C4-2B (cell line): ENCODE measurements around the gene MUC21.

Experiments
- H3K27ac ChIP-seq: fragments of 450-650 bp; 2 replicates; pipeline ENCODE4 v1.5.1; 2017
- ZFX ChIP-seq: fragments of 450-650 bp; IDR thresholded peaks from 2 replicates; pipeline ENCODE4 v1.6.1; 2017
- TF ChIP-seq, protein P1 (sequence below): fragments of 450-650 bp; conservative IDR thresholded peaks from 2 replicates; pipeline ENCODE4 v1.5.1; 2017; ENCODE audit warnings: mild to moderate bottlenecking

The MUC21 gene

DNA sequence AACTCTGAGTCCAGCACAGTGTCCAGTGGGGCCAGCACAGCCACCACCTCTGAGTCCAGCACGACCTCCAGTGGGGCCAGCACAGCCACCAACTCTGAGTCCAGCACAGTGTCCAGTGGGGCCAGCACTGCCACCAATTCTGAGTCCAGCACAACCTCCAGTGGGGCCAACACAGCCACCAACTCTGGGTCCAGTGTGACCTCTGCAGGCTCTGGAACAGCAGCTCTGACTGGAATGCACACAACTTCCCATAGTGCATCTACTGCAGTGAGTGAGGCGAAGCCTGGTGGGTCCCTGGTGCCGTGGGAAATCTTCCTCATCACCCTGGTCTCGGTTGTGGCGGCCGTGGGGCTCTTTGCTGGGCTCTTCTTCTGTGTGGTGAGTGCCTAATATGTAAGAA, 3.8 kb downstream of the MUC21 start:
- no peak overlapping the region for H3K27ac ChIP-seq
- TF ChIP-seq, protein P1, sequence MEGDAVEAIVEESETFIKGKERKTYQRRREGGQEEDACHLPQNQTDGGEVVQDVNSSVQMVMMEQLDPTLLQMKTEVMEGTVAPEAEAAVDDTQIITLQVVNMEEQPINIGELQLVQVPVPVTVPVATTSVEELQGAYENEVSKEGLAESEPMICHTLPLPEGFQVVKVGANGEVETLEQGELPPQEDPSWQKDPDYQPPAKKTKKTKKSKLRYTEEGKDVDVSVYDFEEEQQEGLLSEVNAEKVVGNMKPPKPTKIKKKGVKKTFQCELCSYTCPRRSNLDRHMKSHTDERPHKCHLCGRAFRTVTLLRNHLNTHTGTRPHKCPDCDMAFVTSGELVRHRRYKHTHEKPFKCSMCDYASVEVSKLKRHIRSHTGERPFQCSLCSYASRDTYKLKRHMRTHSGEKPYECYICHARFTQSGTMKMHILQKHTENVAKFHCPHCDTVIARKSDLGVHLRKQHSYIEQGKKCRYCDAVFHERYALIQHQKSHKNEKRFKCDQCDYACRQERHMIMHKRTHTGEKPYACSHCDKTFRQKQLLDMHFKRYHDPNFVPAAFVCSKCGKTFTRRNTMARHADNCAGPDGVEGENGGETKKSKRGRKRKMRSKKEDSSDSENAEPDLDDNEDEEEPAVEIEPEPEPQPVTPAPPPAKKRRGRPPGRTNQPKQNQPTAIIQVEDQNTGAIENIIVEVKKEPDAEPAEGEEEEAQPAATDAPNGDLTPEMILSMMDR: no peak
- no peak for TF ChIP-seq ZFX

GRCh38 chr6:30988209-30988825, 4.8 kb downstream of the MUC21 start:
- TF ChIP-seq, protein P1: no peak
- TF ChIP-seq ZFX: no peak
- H3K27ac ChIP-seq: no peak overlapping the region

DNA sequence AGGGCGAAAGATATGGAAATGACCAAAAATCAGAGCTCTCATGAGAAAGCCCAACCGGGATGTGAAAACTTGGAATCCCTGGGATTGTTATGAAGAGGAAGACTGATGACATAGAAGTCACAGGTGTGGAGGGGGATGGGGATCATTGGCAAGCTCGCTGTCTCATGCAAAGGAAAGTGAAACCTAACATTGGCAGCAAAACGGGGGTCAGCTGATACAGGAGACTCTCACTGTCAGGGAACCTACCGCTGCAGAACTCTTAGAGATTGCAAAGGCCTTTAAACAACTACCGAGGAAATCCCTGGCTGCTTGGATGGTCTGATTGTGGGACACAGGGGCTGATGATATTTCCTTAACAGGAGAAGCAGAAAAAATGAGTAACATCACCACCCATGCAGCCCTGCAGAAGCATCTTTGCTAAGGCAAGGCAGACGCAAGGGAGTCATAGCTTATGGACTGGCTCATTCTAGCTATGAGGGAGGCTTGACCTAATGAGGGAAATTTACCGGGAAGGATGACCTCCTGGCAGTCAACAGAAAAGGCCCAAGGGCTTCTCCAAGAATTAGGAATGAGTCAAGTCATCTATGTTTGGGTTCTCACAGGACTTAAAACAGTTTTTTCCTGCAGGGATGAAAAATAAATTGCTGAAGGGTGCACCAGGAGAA, 7.0 kb downstream of the MUC21 start:
- TF ChIP-seq ZFX: no peak
- TF ChIP-seq, protein P1: no peak
- no peak overlapping the region for H3K27ac ChIP-seq

DNA sequence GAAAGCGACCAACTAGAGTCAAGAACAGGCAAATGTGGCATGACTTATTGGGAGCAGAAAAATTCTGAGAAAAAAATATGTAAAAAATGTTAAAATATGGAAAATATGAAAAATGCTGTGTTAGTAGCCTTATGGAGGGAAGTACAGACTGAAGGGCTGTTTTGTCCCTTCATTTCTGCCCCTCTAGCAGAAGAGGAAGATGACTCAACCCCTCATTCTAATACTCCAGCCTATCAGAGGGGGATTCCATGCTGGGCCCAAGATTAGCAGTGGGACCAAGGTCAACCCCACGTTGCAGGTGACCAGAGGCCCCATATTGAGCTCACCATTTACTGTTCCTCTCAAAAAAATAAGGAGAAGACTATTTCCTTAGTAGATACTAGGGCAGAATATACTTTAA, 8.4 kb downstream of the MUC21 start:
- TF ChIP-seq, protein P1: no peak
- TF ChIP-seq ZFX: no peak
- no peak overlapping the region for H3K27ac ChIP-seq

DNA sequence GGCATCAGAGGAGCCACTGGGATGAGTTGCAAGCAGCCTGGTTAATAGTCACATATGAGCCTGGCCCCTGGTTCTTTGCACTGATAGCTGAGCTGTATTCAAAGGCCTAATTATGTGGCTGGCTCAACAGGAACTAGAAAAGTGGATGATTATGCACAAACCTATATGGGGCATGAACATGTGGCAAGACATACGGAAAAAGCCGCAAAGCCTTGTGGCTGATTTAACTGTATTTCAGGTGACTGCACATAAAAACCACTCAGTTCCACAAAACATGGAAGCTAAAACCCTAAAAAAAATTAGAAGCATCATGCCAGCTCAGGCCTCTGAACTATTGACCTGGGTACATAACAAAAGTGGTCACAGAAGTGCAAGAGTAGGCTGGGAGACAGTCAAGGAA, 13.8 kb downstream of the MUC21 start:
- H3K27ac ChIP-seq: peak overlapping the region; percentile 32; the same call in 1 of the 2 replicates
- TF ChIP-seq ZFX: no peak
- TF ChIP-seq, protein P1: no peak

GRCh38 chr6:30998785-30999184, 15.3 kb downstream of the MUC21 start:
- TF ChIP-seq, protein P1: no peak
- TF ChIP-seq ZFX: no peak

GRCh38 chr6:31000067-31000860, 16.7 kb downstream of the MUC21 start:
- H3K27ac ChIP-seq: peak overlapping the region; percentile 59

More at GRCh38 chr6:30998785-30999184, 15.3 kb downstream of the MUC21 start:
- peak overlapping the region; percentile 61 for H3K27ac ChIP-seq
